Measurements from ENCODE around the gene BIK. TPM values are rescaled to one million over a fixed set of nuclear protein-coding genes. Genes with fewer than 3 reads are reported as not detected.
A peak's percentile ranks its signal among the peaks of the same experiment; 100 is the strongest.

Gene BIK
- total and polyA plus RNA-seq, 8 donors = 2.3 to 29.2 (median 16.6) TPM; not detected in 2

DNA sequence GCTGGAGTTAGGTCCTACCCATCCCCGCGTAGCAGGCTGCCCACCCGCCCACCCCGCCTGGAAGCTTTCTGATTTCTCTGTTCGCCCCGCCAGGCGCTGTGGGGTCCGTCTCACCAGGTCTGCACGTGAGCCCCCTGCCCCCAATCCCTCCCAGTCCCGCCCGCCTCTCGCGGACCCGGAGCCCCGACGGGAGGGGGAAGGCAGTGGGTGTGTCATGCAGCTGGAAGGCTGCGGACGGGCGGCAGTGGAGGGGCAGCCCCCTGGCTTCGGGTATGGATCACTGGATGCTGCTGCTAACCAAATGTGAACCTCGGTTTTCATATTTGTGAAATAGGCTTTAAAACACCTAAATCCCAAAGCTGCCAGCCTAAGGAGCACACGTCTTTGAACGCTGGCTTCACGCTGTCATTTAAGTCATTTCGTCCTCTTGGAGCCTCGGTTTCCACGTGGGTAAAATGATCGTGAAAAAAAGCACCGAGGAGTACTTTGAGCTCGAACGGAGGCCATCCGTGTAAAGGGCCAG is 568 bp upstream of the BIK start:
- intact Hi-C loops (cut with DNase I; ENCODE audit: low total_unique reads) = no loop called here
- TF ChIP-seq POLR2AphosphoS5 (IDR thresholded peaks at IDR 0.05) (no peak), CTCF (IDR thresholded peaks at IDR 0.05) (no peak), EP300 (IDR thresholded peaks at IDR 0.05) (no peak), POLR2A (IDR thresholded peaks at IDR 0.05) (no peak)
- no peaks in the 10 kb centered on the region for H3K9me3 ChIP-seq
- peak in 1 of 2 donors; percentile 55 for DNase-seq
- H3K36me3 ChIP-seq = no peaks in the 10 kb centered on the region
- 2 to 19% (median 13%) methylated on average over 20 to 32 of the region's 32 CpGs for WGBS, 5 donors
- peaks cover 19 to 54% (median 52%) of the 10 kb centered on the region in 4 donors for H3K4me1 ChIP-seq
- peak overlapping the region in 1 of 5 donors; percentile 86 for H3K27ac ChIP-seq
- peaks cover 0 to 60% (median 16%) of the 10 kb centered on the region in 3 donors for H3K27me3 ChIP-seq
- peak overlapping the region; percentile 57 to 76 (median 66) for H3K4me3 ChIP-seq

DNA sequence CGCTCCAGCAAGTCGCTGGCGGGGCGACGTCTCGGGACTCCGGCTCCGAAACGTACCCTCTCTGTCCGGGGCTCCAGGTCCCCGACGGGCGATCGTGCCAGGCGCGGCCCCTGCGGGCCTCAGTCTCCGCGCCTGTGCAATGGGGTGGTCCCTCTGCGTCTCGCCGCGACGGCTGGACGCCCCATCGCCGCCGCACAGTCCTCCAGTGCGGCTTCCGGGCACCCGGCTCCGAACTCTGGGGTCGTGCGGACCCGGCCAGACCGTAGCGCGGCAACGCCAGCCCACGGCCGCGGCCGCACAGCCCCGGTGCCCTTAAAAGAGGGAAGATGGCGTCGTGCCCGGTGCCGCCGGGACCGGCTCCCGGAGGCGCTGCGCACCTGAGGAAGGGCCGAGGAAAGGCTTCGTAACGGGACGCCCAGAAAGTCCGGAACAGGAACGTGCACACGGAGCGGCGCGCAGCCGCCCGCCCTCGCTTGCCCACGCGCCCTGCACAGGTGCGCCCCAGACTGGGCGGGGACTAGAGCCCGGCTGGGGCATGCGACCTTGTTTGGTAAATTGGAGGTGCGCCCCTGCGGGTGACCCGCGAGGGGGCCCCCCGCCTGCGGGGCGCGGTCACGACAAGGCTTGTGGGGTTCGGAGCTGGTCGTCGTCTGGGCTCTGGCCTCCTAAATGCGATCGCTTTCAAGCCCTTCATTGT is 525 bp downstream of the BIK start:
- Histone ChIP-seq H3K27ac (peak overlapping the region; percentile 80 to 92 (median 86)), H3K9me3 (no peaks in the 10 kb centered on the region), H3K4me3 (peak overlapping the region; percentile 57 to 76 (median 66)), H3K27me3 (peaks cover 0 to 66% (median 16%) of the 10 kb centered on the region in 3 donors), H3K36me3 (no peaks in the 10 kb centered on the region), H3K4me1 (peaks cover 28 to 65% (median 62%) of the 10 kb centered on the region in 4 donors)
- 1 to 14% (median 2%) methylated on average over 13 to 86 of the region's 86 CpGs for WGBS, 5 donors
- intact Hi-C loops (cut with DNase I; ENCODE audit: low total_unique reads) = no loop called here
- peak in 2 of 3 donors; percentile 15 to 40 for TF ChIP-seq POLR2AphosphoS5 (IDR thresholded peaks at IDR 0.05)
- TF ChIP-seq POLR2A (IDR thresholded peaks at IDR 0.05) = no peak
- no peak for TF ChIP-seq EP300 (IDR thresholded peaks at IDR 0.05)
- peak in 1 of 7 experiments; percentile 7 for TF ChIP-seq CTCF (IDR thresholded peaks at IDR 0.05)
- DNase-seq = peak; percentile 76 to 85

GRCh38 chr22:43113526-43114251 is 3.1 kb downstream of the BIK start:
- Histone ChIP-seq H3K9me3 (no peaks in the 10 kb centered on the region), H3K4me1 (peaks cover 36 to 83% (median 77%) of the 10 kb centered on the region in 4 donors), H3K27me3 (peaks cover 0 to 71% (median 16%) of the 10 kb centered on the region in 3 donors), H3K36me3 (no peaks in the 10 kb centered on the region), H3K27ac (peak overlapping the region; percentile 73 to 88 (median 82)), H3K4me3 (peak overlapping the region in 1 of 4 donors; percentile 27)
- intact Hi-C loops (cut with DNase I; ENCODE audit: low total_unique reads) = no loop called here
- DNase-seq = peak; percentile 88
- 18 to 43% (median 24%) methylated on average over 7 to 13 of the region's 13 CpGs for WGBS, 5 donors
- TF ChIP-seq EP300 (IDR thresholded peaks at IDR 0.05) = no peak
- TF ChIP-seq POLR2A (IDR thresholded peaks at IDR 0.05) = no peak
- peak in 1 of 3 donors; percentile 71 for TF ChIP-seq POLR2AphosphoS5 (IDR thresholded peaks at IDR 0.05)
- TF ChIP-seq CTCF (IDR thresholded peaks at IDR 0.05) = no peak

- peak overlapping the region; percentile 73 to 88 (median 82) for H3K27ac ChIP-seq
- DNase-seq = peak; percentile 76 to 90
- peaks cover 41 to 88% (median 81%) of the 10 kb centered on the region in 4 donors for H3K4me1 ChIP-seq
- peaks cover 0 to 61% (median 16%) of the 10 kb centered on the region in 3 donors for H3K27me3 ChIP-seq
- peak overlapping the region in 1 of 4 donors; percentile 27 for H3K4me3 ChIP-seq
- no peaks in the 10 kb centered on the region for H3K36me3 ChIP-seq
- intact Hi-C loops (cut with DNase I; ENCODE audit: low total_unique reads) = no loop called here
- WGBS, 5 donors = 17 to 33% (median 24%) methylated on average over 5 of the region's 5 CpGs
- TF ChIP-seq EP300 (IDR thresholded peaks at IDR 0.05) (no peak), POLR2AphosphoS5 (IDR thresholded peaks at IDR 0.05) (peak in 2 of 3 donors; percentile 33 to 51), POLR2A (IDR thresholded peaks at IDR 0.05) (no peak), CTCF (IDR thresholded peaks at IDR 0.05) (no peak)
- no peaks in the 10 kb centered on the region for H3K9me3 ChIP-seq
Measured at GRCh38 chr22:43114958-43115357, 4.4 kb downstream of the BIK start.

All from stomach (tissue), 9 donors.